ENCODE measurements around the gene GYPC. TPM values are rescaled to one million over a fixed set of nuclear protein-coding genes. Genes with fewer than 3 reads are reported as not detected.
A peak's percentile ranks its signal among the peaks of the same experiment; 100 is the strongest.

The GYPC gene
- total RNA-seq, 6 experiments from 2014 or later: 2.9 to 17.2 (median 8.1) TPM

GRCh38 chr2:126655051-126655450, 907 bp upstream of the GYPC start:
- WGBS (ENCODE audit: insufficient coverage, low coverage, low lambda C conversion rate, missing lambda C conversion rate): 62% methylated on average over 7 of the region's 7 CpGs
- H3K36me3 ChIP-seq: no peaks in the 10 kb centered on the region
- H3K9me3 ChIP-seq: peaks cover 0 to 3% (median 0%) of the 10 kb centered on the region in 4 donors
- H3K4me1 ChIP-seq: peaks cover 0 to 19% (median 0%) of the 10 kb centered on the region in 4 donors
- H3K27me3 ChIP-seq: peaks cover 0 to 9% of the 10 kb centered on the region in 2 donors
- H3K4me3 ChIP-seq: no peak overlapping the region
- ATAC-seq (no peak), DNase-seq (no peak)
- no peak for TF ChIP-seq POLR2A (IDR thresholded peaks at IDR 0.05)
- TF ChIP-seq CTCF (IDR thresholded peaks at IDR 0.05): no peak
- intact Hi-C loops (cut with DNase I): no loop called here
- peak overlapping the region; percentile 79 to 96 (median 85) for H3K27ac ChIP-seq

GRCh38 chr2:126656431-126657147, 631 bp downstream of the GYPC start:
- H3K9me3 ChIP-seq: peaks cover 0 to 3% (median 0%) of the 10 kb centered on the region in 4 donors
- peak overlapping the region; percentile 79 to 96 (median 85) for H3K27ac ChIP-seq
- DNase-seq (peak in 1 of 3 donors; percentile 50), ATAC-seq (peak; percentile 7 to 41 (median 20))
- intact Hi-C loops (cut with DNase I): no loop called here
- peaks cover 0 to 9% of the 10 kb centered on the region in 2 donors for H3K27me3 ChIP-seq
- H3K4me3 ChIP-seq: peak overlapping the region; percentile 50 to 57 (median 52)
- H3K4me1 ChIP-seq: peaks cover 0 to 19% (median 0%) of the 10 kb centered on the region in 4 donors
- no peak for TF ChIP-seq CTCF (IDR thresholded peaks at IDR 0.05)
- no peak for TF ChIP-seq POLR2A (IDR thresholded peaks at IDR 0.05)
- no peaks in the 10 kb centered on the region for H3K36me3 ChIP-seq
- WGBS (ENCODE audit: insufficient coverage, low coverage, low lambda C conversion rate, missing lambda C conversion rate): 3% methylated on average over 14 of the region's 38 CpGs

- H3K27ac ChIP-seq: peak overlapping the region; percentile 79 to 96 (median 85)
- peak; percentile 19 to 48 (median 29) for ATAC-seq
- intact Hi-C loops (cut with DNase I): no loop called here
- 47% methylated on average over 3 of the region's 16 CpGs for WGBS (ENCODE audit: insufficient coverage, low coverage, low lambda C conversion rate, missing lambda C conversion rate)
- TF ChIP-seq CTCF (IDR thresholded peaks at IDR 0.05) (no peak), POLR2A (IDR thresholded peaks at IDR 0.05) (no peak)
- peak overlapping the region; percentile 50 to 57 (median 52) for H3K4me3 ChIP-seq
- peaks cover 0 to 3% (median 0%) of the 10 kb centered on the region in 4 donors for H3K9me3 ChIP-seq
- H3K36me3 ChIP-seq: no peaks in the 10 kb centered on the region
- peaks cover 0 to 23% (median 0%) of the 10 kb centered on the region in 4 donors for H3K4me1 ChIP-seq
- peak in 1 of 3 donors; percentile 41 for DNase-seq
- H3K27me3 ChIP-seq: peaks cover 0 to 9% of the 10 kb centered on the region in 2 donors
These were observed 1.2 kb downstream of the GYPC start for GRCh38 chr2:126657148-126657635.

GRCh38 chr2:126657636-126658318, 1.8 kb downstream of the GYPC start:
- peak overlapping the region; percentile 79 to 96 (median 85) for H3K27ac ChIP-seq
- ATAC-seq: peak; percentile 57 to 74 (median 68)
- peaks cover 0 to 23% (median 0%) of the 10 kb centered on the region in 4 donors for H3K4me1 ChIP-seq
- intact Hi-C loops (cut with DNase I): no loop called here
- TF ChIP-seq CTCF (IDR thresholded peaks at IDR 0.05) (peak in 1 of 4 donors; percentile 2), POLR2A (IDR thresholded peaks at IDR 0.05) (peak; percentile 13)
- H3K9me3 ChIP-seq: peaks cover 0 to 3% (median 0%) of the 10 kb centered on the region in 4 donors
- H3K36me3 ChIP-seq: no peaks in the 10 kb centered on the region
- DNase-seq: peak; percentile 67 to 83 (median 82)
- H3K27me3 ChIP-seq: peaks cover 0 to 9% of the 10 kb centered on the region in 2 donors
- WGBS (ENCODE audit: insufficient coverage, low coverage, low lambda C conversion rate, missing lambda C conversion rate): 22% methylated on average over 11 of the region's 14 CpGs
- H3K4me3 ChIP-seq: peak overlapping the region; percentile 50 to 57 (median 52)
